Osteocyte (in vitro differentiated cells): Measurements from ENCODE around the gene C21orf58. TPM values are rescaled to one million over a fixed set of nuclear protein-coding genes. Genes with fewer than 3 reads are reported as not detected.

Experiments
- DNase-seq: peaks from one replicate; pipeline ENCODE4 v3.0.0; 2021; ENCODE audit warnings: mixed read lengths; ENCODE audit not compliant: unreplicated experiment; ENCODE audit errors: extremely low spot score
- H3K27ac Mint-ChIP-seq: one replicate; pipeline ENCODE4 v1.8.0; 2021; ENCODE audit warnings: mild to moderate bottlenecking, mixed read lengths; ENCODE audit not compliant: unreplicated experiment
- H3K27me3 Mint-ChIP-seq: one replicate; pipeline ENCODE4 v1.8.0; 2021; ENCODE audit warnings: mixed read lengths; ENCODE audit not compliant: unreplicated experiment
- H3K36me3 Mint-ChIP-seq: one replicate; pipeline ENCODE4 v1.8.0; 2021; ENCODE audit warnings: mixed read lengths; ENCODE audit not compliant: unreplicated experiment
- H3K4me1 Mint-ChIP-seq: one replicate; pipeline ENCODE4 v1.8.0; 2021; ENCODE audit warnings: mixed read lengths; ENCODE audit not compliant: unreplicated experiment
- H3K4me3 Mint-ChIP-seq: one replicate; pipeline ENCODE4 v1.8.0; 2021; ENCODE audit warnings: mild to moderate bottlenecking, moderate library complexity, mixed read lengths; ENCODE audit not compliant: unreplicated experiment
- H3K9me3 Mint-ChIP-seq: one replicate; pipeline ENCODE4 v1.8.0; 2021; ENCODE audit warnings: mixed read lengths; ENCODE audit not compliant: unreplicated experiment
- total RNA-seq: library from RNA; stranded (reverse); gene quantifications from 2 replicates; pipeline ENCODE4 v1.2.1, GENCODE V29; 2021
- TF ChIP-seq, protein P1 (sequence below): fragments of 200-600 bp; sonication (generic); IDR thresholded peaks from 2 replicates; pipeline ENCODE4 v1.5.0; 2021; ENCODE audit warnings: antibody characterized with exemption, mild to moderate bottlenecking, moderate library complexity

Gene C21orf58
- total RNA-seq, 1 donor from 2014 or later, result 9.1 TPM

DNA sequence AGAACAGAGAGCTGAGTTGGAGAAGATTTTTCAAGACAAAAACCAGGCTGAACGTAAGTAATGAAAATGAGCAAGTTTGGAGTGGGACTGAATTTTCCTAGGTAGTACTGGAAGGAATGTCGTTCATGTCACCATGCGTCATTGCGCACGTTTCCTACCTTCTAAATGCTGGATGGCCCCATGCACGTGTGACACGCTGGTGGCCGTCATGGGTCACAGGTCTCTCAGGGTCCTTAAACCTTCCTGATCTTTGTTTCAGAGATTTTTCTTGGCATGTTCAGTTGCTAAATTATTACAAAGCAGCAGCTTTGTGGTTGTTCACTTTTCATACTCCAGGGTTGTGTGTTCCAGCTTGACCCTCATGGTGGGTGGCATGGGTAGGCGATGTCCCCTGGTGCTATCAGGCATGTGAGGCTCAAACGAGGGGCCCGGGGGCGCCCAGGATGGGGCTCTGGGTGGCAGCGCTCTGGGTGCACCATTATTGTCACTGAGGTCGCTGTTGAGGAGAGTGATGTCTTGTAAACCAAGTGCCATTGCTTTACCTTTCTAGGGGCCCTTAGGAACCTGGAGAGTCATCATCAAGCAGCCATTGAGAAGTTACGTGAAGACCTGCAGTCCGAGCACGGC is 25.6 kb upstream of the C21orf58 start:
- TF ChIP-seq, protein P1, sequence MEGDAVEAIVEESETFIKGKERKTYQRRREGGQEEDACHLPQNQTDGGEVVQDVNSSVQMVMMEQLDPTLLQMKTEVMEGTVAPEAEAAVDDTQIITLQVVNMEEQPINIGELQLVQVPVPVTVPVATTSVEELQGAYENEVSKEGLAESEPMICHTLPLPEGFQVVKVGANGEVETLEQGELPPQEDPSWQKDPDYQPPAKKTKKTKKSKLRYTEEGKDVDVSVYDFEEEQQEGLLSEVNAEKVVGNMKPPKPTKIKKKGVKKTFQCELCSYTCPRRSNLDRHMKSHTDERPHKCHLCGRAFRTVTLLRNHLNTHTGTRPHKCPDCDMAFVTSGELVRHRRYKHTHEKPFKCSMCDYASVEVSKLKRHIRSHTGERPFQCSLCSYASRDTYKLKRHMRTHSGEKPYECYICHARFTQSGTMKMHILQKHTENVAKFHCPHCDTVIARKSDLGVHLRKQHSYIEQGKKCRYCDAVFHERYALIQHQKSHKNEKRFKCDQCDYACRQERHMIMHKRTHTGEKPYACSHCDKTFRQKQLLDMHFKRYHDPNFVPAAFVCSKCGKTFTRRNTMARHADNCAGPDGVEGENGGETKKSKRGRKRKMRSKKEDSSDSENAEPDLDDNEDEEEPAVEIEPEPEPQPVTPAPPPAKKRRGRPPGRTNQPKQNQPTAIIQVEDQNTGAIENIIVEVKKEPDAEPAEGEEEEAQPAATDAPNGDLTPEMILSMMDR, result no peak
- Mint-ChIP-seq H3K27ac (no peak overlapping the region), H3K36me3 (peaks cover 34% of the 10 kb centered on the region), H3K27me3 (no peaks in the 10 kb centered on the region), H3K9me3 (no peaks in the 10 kb centered on the region), H3K4me3 (no peak overlapping the region), H3K4me1 (no peaks in the 10 kb centered on the region)
- no peak for DNase-seq

DNA sequence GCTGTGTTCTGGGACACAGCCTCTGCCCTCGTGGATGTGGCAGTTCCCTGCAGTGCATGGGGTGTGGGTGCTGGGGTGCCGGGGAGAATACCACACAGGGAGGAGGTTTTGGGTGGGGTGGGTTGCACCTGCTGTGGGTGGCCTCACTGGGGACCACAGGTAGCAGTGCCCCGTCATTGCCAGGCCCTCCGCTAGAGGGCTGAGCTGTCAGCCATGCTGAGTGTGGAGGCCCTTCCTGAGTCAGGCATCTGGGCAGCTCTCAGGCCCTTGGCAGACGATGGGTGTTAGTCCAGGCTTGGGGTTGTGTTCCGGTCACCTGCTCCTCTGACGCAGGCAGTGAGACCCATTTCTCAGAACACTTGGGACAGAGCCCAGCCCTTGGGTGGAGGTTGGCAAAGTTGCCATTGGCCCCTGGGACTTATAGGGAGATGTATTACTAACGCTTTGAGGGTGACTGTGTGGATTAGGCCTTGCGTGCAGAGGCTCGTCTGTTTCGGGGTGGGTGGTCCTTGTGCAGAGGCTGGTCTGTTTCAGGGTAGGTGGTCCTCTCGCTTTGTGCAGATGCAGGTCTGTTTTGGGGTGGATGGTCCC is 24.2 kb upstream of the C21orf58 start:
- Mint-ChIP-seq H3K4me1 (no peaks in the 10 kb centered on the region), H3K4me3 (no peak overlapping the region), H3K27me3 (no peaks in the 10 kb centered on the region), H3K36me3 (peaks cover 33% of the 10 kb centered on the region), H3K27ac (no peak overlapping the region), H3K9me3 (no peaks in the 10 kb centered on the region)
- no peak for DNase-seq
- TF ChIP-seq, protein P1, result no peak

DNA sequence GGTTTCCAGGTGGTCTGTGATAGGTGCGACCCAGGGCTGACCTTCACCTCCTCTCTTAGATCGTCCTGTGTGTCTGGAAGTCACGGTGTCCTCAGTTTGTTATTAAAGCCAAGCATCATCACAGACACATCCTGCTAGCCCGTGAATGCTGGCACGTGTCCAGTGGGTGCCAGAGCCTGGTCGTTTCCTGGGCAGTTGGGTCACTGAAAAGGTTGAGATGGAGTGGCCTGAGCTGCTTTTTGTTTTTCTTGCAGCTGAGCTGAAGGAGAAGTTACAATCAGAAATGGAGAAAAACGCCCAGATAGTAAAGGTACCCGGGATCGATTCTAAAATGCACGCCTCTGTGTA is 23.5 kb upstream of the C21orf58 start:
- DNase-seq, result no peak
- Mint-ChIP-seq H3K4me1 (no peaks in the 10 kb centered on the region), H3K27me3 (no peaks in the 10 kb centered on the region), H3K9me3 (no peaks in the 10 kb centered on the region), H3K27ac (no peak overlapping the region), H3K36me3 (peaks cover 34% of the 10 kb centered on the region), H3K4me3 (no peak overlapping the region)
- TF ChIP-seq, protein P1, result no peak

DNA sequence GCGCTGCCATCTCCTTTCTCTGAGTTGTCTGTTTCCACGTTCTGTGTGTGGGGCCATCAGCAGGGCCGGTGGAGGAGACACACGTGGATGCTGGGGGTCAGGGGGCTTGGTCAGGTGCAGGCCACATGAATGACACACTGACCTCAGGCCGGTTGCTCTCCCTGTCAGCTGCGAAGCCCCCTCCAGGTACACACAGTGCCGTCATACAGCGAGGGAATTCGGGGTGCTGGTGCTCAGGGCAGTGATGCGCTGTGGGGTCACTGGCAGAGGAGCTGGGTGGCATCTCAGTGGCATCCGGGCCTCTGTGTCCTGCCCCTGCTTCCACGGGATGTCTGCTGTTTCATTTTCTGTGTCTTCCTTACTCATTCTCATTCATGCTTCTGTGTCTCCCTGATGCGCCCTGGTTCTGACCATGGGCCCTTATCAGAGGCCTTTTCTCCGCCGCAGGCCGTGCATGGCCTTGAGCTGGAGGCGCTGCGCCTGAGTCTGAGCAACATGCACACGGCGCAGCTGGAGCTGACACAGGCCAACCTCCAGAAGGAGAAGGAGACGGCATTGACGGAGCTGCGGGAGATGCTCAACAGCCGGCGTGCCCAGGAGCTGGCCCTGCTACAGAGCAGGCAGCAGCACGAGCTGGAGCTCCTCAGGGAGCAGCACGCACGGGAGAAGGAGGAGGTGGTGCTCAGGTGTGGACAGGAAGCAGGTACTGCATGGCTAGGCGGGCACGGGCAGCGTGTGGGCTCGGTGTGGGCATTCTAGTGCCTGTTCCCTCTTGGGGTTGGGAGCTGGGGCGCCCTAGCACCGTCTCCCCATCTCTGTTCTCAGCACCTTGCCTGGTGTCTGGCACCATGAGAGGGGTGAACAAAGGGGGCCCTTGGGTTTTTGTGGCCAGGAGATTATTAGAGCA is 22.9 kb upstream of the C21orf58 start:
- no peaks in the 10 kb centered on the region for H3K27me3 Mint-ChIP-seq
- H3K27ac Mint-ChIP-seq, result no peak overlapping the region
- TF ChIP-seq, protein P1, result no peak
- DNase-seq, result no peak
- H3K36me3 Mint-ChIP-seq, result peaks cover 34% of the 10 kb centered on the region
- H3K9me3 Mint-ChIP-seq, result no peaks in the 10 kb centered on the region
- no peak overlapping the region for H3K4me3 Mint-ChIP-seq
- no peaks in the 10 kb centered on the region for H3K4me1 Mint-ChIP-seq

DNA sequence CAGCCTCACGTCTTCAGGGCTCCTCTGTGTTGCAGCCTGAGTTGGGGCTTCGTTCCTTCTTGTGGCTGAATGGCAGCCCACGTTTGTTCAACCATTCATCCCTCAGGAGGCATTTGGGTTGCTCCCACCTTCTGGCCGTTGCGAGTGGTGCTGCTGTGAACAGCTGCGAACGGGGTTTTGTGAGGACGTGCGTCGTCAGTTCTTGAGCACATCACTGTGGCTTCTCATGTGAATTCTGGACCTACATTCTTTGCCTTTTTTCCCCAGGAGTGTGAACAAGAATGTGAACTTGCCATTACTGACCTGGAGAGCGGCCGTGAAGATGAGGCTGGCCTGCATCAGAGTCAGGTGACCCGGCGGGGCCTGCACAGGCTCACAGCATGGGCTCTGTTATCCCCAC is 22.2 kb upstream of the C21orf58 start:
- H3K36me3 Mint-ChIP-seq, result peaks cover 37% of the 10 kb centered on the region
- H3K4me3 Mint-ChIP-seq, result no peak overlapping the region
- no peaks in the 10 kb centered on the region for H3K4me1 Mint-ChIP-seq
- no peaks in the 10 kb centered on the region for H3K9me3 Mint-ChIP-seq
- no peaks in the 10 kb centered on the region for H3K27me3 Mint-ChIP-seq
- DNase-seq, result no peak
- no peak overlapping the region for H3K27ac Mint-ChIP-seq
- TF ChIP-seq, protein P1, result no peak
